Brain microvascular endothelial cell (primary cell): Measurements from ENCODE around the gene SREBF1.

Source experiments
- DNase-seq: peaks from one replicate; pipeline ENCODE4 v3.0.0-alpha.2; 2020
- H3K27ac ChIP-seq: fragments of 250-450 bp; sonication (Bioruptor Pico); 2 replicates; pipeline ENCODE4 v1.5.1; 2020; ENCODE audit warnings: mild to moderate bottlenecking, moderate library complexity
- H3K27me3 ChIP-seq: fragments of 250-450 bp; sonication (Bioruptor Pico); replicated peaks from 2 replicates; pipeline ENCODE4 v1.5.1; 2020; ENCODE audit warnings: mild to moderate bottlenecking
- H3K36me3 ChIP-seq: fragments of 250-450 bp; sonication (Bioruptor Pico); replicated peaks from 2 replicates; pipeline ENCODE4 v1.5.1; 2020; ENCODE audit warnings: mild to moderate bottlenecking
- H3K4me3 ChIP-seq: 2 replicates; pipeline ENCODE4 v1.5.1; 2011; ENCODE audit warnings: low read depth, mild to moderate bottlenecking, control low read depth, low read length, moderate library complexity
- in situ Hi-C: cut with HindIII; loops from 2 replicates; pipeline ENCODE4 v1.10.0; 2017; ENCODE audit warnings: low sequenced_read_pairs, low pct_ligation_motif_present
- TF ChIP-seq, protein P1 (sequence below): IDR thresholded peaks from 2 replicates; pipeline ENCODE4 v1.5.1; 2011; ENCODE audit warnings: low read depth, mild to moderate bottlenecking, moderate library complexity, low read length, control low read depth, inconsistent platforms; ENCODE audit errors: missing control alignments

The SREBF1 gene

DNA sequence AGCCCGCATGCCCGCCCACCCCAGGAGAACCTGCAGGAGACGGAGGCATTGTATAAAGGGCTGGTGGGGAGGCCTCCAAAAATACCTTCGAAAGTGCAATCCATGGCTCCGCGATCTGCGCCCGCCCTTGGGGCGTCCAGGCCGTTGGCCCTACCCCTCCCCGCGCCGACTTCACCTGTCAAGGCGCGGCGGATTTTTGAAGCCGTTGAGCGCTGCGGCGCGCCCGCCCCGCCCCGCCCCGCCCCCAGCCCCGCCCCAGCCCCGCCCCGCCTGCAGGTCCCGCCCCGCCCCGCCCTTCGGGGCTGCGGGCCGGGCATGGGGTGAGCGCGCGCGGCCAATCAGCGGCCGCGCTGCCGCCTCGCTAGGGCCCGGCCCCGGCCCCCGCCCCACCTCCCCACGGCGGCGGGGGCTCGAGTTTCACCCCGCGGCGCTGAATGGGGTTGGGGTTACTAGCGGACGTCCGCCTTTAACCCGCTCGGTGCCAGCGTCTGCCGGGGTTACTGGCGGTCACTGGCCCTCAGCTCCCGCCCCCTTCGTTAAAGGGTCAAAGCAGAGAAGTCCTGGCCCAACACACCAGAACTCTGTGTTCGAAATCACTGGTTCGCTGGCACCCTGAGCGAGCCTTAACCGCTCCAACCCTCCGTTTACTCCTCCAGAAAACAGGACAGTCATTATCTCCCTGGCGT is 13.2 kb downstream of the SREBF1 start:
- no peaks in the 10 kb centered on the region for H3K27me3 ChIP-seq
- TF ChIP-seq, protein P1, sequence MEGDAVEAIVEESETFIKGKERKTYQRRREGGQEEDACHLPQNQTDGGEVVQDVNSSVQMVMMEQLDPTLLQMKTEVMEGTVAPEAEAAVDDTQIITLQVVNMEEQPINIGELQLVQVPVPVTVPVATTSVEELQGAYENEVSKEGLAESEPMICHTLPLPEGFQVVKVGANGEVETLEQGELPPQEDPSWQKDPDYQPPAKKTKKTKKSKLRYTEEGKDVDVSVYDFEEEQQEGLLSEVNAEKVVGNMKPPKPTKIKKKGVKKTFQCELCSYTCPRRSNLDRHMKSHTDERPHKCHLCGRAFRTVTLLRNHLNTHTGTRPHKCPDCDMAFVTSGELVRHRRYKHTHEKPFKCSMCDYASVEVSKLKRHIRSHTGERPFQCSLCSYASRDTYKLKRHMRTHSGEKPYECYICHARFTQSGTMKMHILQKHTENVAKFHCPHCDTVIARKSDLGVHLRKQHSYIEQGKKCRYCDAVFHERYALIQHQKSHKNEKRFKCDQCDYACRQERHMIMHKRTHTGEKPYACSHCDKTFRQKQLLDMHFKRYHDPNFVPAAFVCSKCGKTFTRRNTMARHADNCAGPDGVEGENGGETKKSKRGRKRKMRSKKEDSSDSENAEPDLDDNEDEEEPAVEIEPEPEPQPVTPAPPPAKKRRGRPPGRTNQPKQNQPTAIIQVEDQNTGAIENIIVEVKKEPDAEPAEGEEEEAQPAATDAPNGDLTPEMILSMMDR, result no peak
- peak; percentile 46 for DNase-seq
- peaks cover 20% of the 10 kb centered on the region for H3K36me3 ChIP-seq
- in situ Hi-C loops, result no loop called here
- H3K27ac ChIP-seq, result peak overlapping the region; percentile 79
- peak overlapping the region; percentile 49 for H3K4me3 ChIP-seq

DNA sequence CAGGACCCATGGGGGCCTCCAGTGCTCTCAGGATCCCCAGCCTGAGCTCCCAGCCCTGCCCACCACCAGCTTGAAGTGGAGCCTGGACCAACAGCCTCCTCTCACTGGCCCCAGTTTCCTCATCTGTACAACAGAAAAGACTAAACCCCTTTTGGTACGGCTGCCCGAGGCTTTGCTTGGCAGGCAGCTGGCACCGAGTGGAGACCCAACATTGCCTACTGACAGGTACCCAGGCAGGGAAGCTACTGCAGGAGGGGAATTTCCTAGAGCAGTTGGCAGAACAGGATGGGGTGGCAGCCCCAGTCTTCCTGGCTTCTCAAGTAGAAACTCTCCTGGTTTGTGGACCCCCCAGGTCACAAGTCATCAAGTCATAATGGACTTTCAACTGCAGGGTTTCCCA is 14.2 kb downstream of the SREBF1 start:
- no peaks in the 10 kb centered on the region for H3K27me3 ChIP-seq
- TF ChIP-seq, protein P1, result no peak
- no peak for DNase-seq
- no peak overlapping the region for H3K27ac ChIP-seq
- in situ Hi-C loops, result no loop called here
- no peak overlapping the region for H3K4me3 ChIP-seq
- peaks cover 25% of the 10 kb centered on the region for H3K36me3 ChIP-seq

DNA sequence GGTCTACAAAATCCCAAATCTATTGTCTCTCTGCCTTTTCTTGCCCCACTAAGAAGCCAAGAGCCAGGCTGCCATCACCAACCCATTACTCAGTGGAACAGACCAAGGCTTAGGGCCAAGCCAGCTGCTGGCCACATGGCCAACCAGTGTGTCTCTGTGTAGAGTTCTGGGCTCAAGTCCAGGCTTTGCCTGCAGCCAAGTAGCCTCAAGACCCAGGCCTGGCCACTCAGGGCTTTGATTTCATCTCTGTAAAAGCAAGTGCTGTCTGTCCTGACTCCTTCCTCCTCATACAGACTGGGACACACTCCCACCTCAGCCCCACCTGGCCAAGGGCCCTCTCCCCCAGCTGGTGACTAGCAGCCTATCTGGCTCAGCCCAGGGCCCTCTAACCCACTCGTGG is 14.6 kb downstream of the SREBF1 start:
- Histone ChIP-seq H3K36me3 (peaks cover 28% of the 10 kb centered on the region), H3K27me3 (no peaks in the 10 kb centered on the region), H3K27ac (no peak overlapping the region), H3K4me3 (no peak overlapping the region)
- TF ChIP-seq, protein P1, result no peak
- peak; percentile 35 for DNase-seq
- in situ Hi-C loops, result no loop called here

DNA sequence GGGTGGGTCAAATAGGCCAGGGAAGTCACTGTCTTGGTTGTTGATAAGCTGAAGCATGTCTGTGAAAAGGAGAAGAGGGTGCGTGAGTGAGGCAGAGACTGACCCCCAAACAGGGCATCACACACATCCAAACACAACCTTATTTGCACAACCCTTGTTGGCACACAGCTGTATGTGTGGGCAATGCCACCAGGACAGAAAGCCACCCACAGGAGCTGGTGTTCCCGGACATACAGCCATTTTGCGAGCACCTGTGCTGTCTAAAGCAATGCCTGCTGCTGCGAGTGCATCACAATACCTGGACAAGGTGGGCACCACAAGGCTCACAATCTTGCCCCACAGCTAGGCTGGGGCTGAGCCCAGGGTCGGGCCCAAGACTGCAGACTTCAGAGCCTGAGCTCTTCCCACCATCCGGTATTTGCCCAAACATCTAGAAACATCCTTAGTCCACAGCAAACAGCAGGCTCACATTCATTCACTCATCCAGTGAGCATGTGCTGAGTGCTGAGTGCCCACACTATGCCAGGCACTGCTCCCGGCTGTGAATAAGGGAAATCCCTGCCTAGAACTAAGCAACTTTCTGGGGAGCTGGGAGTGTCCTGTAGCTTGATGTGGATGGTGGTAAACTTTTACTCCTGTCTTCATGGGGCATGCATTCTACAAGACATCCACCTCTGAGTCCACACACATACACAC is 16.2 kb downstream of the SREBF1 start:
- no peak overlapping the region for H3K4me3 ChIP-seq
- TF ChIP-seq, protein P1, result no peak

DNA sequence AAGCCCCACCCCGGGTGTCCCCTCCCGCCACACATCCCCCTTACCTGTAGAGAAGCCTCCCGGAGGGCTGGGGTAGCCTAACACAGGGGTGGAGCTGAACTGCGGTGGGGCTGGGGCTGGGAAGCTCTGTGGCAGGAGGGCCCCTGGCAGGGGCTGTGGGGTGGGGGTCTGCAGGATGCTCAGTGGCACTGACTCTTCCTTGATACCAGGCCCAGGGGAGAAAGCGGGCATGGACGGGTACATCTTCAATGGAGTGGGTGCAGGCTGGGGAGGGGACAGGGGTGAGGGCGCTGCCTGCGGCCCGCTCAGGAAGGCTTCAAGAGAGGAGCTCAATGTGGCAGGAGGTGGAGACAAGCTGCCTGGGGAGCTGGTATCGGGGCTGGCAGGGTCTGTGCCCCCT is 16.7 kb downstream of the SREBF1 start:
- Histone ChIP-seq H3K27me3 (no peaks in the 10 kb centered on the region), H3K27ac (no peak overlapping the region), H3K36me3 (peaks cover 43% of the 10 kb centered on the region), H3K4me3 (no peak overlapping the region)
- in situ Hi-C loops, result no loop called here
- DNase-seq, result no peak
- TF ChIP-seq, protein P1, result no peak

More for the DNA sequence above, 16.2 kb downstream of the SREBF1 start:
- no peak overlapping the region for H3K27ac ChIP-seq
- H3K27me3 ChIP-seq, result no peaks in the 10 kb centered on the region
- peaks cover 38% of the 10 kb centered on the region for H3K36me3 ChIP-seq
- DNase-seq, result no peak
- in situ Hi-C loops, result no loop called here

DNA sequence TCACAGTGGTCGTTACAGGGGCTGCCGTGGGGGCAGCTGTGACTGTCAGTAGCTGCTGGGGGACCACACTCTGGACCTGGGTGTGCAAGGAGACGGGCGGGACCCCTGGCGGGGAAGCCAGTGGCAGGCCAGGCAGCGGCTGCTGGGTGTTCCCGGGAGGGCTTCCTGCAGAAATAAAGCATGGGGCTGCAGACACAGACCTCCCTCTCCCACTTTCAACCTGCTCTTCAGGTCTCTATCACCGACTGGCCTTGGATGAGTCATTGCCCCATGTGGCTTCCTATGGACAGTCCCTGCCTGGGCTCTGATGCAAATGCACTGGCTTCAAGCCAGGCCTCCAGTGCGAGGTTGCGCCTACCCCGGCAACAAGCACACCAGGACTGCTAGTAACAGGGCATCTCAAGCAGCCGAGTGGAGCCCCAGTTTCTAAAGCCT is 17.2 kb downstream of the SREBF1 start:
- H3K4me3 ChIP-seq, result no peak overlapping the region
- H3K27me3 ChIP-seq, result no peaks in the 10 kb centered on the region
- DNase-seq, result peak; percentile 96
- in situ Hi-C loops, result no loop called here
- TF ChIP-seq, protein P1, result no peak
- no peak overlapping the region for H3K27ac ChIP-seq
- peaks cover 48% of the 10 kb centered on the region for H3K36me3 ChIP-seq
